ENCODE measurements around the gene STIL.

STIL gene

DNA sequence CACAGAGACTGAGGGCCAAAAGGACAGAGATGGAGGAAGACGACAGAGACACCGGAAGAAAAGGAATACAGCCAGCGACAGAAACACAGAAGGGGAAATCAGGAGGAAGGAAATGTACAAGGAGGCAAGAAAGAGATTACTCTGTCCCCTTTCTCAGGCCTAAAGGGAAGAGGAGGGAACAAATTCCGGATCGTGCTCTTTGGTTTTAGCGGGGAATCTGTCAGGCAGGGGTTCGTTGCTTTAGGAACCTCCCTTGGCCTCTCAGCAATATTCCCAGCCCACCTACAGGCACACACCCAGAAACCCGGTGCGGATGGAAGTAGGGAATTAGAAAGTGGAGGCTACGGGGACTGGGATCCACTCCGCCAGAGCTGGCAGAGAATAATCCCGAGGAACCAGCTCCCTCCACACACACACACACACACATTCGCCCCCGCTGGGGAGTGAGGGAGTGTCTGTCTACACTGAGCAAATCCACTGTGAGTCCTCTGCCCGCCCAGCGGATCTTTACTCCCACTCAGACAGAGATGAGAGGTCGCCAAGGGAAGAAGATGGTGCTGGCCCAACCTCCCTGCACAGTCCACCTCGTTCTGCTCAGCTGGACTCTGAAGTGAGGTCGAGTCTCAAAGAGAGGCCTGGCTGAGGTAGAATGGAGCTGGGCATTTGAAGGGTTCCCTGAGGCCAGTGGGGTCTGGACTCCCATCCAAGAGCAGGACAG is 87.7 kb downstream of the STIL start:
- TF ChIP-seq, protein P1, sequence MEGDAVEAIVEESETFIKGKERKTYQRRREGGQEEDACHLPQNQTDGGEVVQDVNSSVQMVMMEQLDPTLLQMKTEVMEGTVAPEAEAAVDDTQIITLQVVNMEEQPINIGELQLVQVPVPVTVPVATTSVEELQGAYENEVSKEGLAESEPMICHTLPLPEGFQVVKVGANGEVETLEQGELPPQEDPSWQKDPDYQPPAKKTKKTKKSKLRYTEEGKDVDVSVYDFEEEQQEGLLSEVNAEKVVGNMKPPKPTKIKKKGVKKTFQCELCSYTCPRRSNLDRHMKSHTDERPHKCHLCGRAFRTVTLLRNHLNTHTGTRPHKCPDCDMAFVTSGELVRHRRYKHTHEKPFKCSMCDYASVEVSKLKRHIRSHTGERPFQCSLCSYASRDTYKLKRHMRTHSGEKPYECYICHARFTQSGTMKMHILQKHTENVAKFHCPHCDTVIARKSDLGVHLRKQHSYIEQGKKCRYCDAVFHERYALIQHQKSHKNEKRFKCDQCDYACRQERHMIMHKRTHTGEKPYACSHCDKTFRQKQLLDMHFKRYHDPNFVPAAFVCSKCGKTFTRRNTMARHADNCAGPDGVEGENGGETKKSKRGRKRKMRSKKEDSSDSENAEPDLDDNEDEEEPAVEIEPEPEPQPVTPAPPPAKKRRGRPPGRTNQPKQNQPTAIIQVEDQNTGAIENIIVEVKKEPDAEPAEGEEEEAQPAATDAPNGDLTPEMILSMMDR (IDR thresholded peaks at IDR 0.05; ENCODE audit: extremely low read depth, insufficient read depth, missing control alignments): no peak
- in situ Hi-C loops (cut with MboI; ENCODE audit: low pct_unique_long_range_greater_than_20kb, low sequenced_read_pairs, unreplicated experiment): no loop called here
- no peak for DNase-seq (ENCODE audit: low spot score)

DNA sequence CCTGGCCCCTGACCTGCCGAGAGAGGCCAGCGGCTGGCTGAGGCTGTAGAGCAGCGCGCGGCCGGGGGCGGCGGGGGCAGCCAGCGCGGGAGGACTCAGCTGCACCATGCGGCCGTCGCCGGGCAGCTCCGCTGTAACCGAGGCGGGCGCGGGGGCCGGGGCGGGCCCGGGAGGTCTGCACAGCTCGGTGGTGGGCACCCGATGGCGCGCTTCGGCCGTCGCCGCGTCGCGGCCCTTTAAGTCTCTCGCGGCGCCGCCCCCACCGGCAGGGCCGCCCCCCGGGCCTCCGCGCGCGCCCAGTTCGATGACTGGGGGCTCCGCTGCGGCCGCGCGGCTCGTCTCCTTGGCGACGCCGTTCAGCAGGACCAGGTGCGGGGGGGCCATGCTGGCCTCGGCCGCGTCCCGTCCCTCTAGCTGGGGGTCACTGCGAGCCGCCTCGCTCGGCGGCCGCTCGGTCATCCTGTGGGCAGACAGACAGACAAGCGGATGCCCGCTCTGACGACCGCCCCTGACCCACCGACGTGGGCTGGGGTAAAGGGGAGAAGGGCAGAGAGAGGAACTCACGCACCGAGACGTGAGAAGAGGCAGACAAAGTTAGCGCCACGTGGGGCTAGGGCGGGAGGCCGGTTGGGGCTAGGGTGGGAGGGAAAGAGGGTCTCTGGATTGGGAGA is 88.4 kb downstream of the STIL start:
- in situ Hi-C loops (cut with MboI; ENCODE audit: low pct_unique_long_range_greater_than_20kb, low sequenced_read_pairs, unreplicated experiment): no loop called here
- TF ChIP-seq, protein P1 (IDR thresholded peaks at IDR 0.05; ENCODE audit: extremely low read depth, insufficient read depth, missing control alignments): no peak
- no peak for DNase-seq (ENCODE audit: low spot score)

DNA sequence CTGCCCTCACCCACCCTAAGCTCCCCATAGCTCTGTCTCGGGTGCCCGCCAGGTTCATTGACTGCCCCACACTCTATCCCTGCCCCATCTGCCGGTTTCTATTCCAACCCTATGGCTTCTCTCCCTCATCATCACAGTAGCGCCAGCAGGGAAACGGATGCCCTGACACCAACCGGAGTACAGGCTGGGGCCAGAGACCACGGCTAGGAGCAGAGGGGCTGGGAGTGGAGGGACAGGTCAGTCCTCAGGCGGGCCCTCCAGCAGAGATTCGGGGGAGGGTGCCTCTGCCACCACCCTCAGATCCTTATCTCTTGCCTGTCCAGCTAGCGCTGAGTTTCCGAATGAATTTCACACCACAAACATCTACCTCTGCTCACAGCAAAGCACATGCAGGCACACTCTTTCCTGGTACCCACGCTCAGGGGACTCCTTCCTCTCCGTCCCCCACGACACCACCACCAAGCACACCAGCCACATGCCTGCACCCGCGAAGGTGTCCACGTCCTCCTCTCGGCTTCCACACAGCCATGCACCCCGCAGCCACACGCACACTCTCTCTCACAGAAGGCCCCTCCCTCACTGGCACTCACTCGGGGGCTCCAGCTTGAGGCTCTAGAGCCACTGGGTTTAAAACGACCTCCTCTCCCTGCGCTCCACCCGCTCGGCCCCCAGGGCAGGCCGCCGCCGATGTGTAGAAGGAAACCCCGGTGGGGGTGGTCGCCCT is 89.1 kb downstream of the STIL start:
- in situ Hi-C loops (cut with MboI; ENCODE audit: low pct_unique_long_range_greater_than_20kb, low sequenced_read_pairs, unreplicated experiment): no loop called here
- no peak for DNase-seq (ENCODE audit: low spot score)
- TF ChIP-seq, protein P1 (IDR thresholded peaks at IDR 0.05; ENCODE audit: extremely low read depth, insufficient read depth, missing control alignments): no peak

DNA sequence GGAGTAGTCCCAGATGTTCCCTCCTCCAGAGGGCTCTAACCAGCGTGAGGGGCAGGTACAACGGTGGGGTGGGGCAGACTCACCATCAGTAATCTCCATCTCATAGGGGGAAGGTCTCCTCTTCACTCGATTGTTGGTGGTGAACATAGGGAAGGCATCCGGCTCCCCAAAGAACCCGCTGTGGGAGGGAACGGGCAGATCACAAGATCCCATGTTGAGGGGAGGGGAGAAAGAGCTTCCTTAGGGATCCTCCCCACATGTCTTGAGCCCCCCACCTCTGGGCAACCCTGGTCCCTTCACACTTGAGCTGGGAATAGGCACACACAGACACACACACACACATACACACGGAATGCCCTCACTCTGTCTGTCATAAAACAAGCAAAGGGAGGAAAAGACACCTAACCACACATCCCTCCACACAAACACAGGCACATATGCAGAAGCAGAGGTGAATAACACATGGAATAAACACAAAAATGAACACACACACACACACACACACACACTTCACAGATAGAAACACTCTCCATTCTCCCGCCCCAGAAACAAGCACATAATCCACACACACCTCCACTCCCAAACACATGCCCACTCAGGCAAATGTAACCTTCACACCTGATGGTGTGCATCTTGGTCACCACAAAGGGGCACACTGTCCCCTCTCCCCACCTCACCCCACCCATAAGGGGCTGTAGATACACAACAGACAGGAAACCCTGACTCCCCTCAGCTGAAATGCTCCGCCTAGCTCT is 89.8 kb downstream of the STIL start:
- DNase-seq (ENCODE audit: low spot score): no peak
- TF ChIP-seq, protein P1 (IDR thresholded peaks at IDR 0.05; ENCODE audit: extremely low read depth, insufficient read depth, missing control alignments): no peak
- in situ Hi-C loops (cut with MboI; ENCODE audit: low pct_unique_long_range_greater_than_20kb, low sequenced_read_pairs, unreplicated experiment): no loop called here

DNA sequence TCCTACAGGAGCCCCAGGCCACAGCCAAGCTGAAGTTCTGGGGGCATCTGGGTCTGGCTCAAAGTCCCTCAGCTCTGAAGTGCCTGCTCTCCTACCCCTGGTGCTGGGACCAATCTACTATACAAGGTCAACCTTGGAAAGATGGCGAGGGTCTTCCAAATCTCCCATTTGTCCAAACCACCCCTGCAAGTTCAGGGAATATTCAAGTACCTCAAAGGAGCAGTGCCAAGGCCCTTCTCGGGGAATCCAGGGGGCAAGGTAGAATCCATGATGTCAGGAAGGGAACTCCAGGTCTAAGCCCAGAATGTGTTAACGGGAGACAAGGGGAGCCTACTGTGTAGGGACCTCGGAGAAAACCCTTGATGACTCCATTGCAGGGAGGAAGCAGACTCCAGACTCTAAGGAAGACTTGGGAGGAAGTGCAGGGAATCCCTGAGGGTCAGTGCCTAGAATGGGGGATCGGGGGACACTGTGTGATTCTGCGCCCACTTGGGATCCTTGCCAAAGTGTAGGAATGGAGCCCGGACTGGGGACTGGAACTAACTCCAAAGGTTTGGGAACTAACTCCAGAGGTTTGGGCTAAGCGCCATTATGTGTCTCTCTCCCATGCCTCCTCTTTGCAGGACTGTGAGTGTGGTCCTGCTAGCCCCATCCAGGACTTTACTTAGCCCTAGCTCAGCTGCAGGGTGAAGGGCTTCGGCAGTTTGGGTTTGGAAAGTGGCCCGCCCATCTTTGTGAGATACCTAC is 90.6 kb downstream of the STIL start:
- TF ChIP-seq, protein P1 (IDR thresholded peaks at IDR 0.05; ENCODE audit: extremely low read depth, insufficient read depth, missing control alignments): no peak
- in situ Hi-C loops (cut with MboI; ENCODE audit: low pct_unique_long_range_greater_than_20kb, low sequenced_read_pairs, unreplicated experiment): no loop called here
- no peak for DNase-seq (ENCODE audit: low spot score)
